SK-N-MC (cell line): ENCODE measurements around the gene GABPB1.

Experiments used
- EZH2 ChIP-seq: fragments of 200-600 bp; sonication (generic); IDR thresholded peaks from one replicate; pipeline ENCODE4 v1.6.1; 2017; ENCODE audit warnings: antibody characterized with exemption
- FOXP2 ChIP-seq: optimal IDR thresholded peaks from 2 replicates; pipeline ENCODE3; 2011; ENCODE audit warnings: mild to moderate bottlenecking, moderate library complexity; ENCODE audit not compliant: insufficient read depth; ENCODE audit errors: extremely low read length, control extremely low read depth
- POLR2AphosphoS5 ChIP-seq: IDR thresholded peaks from 2 replicates; pipeline ENCODE4 v1.6.1; 2012; ENCODE audit warnings: mild to moderate bottlenecking, low read depth, low read length, borderline replicate concordance

GRCh38 chr15:50246631-50247030, 108.4 kb downstream of the GABPB1 start:
- TF ChIP-seq EZH2: no peak
- no peak for TF ChIP-seq POLR2AphosphoS5
- TF ChIP-seq FOXP2: no peak
